ENCODE measurements around the gene GTPBP1. TPM values are rescaled to one million over a fixed set of nuclear protein-coding genes. Genes with fewer than 3 reads are reported as not detected.

Gene GTPBP1
- polyA plus RNA-seq, 1 of the 3 experiments (the other 2 are of a cell fraction) = 15.2 TPM

DNA sequence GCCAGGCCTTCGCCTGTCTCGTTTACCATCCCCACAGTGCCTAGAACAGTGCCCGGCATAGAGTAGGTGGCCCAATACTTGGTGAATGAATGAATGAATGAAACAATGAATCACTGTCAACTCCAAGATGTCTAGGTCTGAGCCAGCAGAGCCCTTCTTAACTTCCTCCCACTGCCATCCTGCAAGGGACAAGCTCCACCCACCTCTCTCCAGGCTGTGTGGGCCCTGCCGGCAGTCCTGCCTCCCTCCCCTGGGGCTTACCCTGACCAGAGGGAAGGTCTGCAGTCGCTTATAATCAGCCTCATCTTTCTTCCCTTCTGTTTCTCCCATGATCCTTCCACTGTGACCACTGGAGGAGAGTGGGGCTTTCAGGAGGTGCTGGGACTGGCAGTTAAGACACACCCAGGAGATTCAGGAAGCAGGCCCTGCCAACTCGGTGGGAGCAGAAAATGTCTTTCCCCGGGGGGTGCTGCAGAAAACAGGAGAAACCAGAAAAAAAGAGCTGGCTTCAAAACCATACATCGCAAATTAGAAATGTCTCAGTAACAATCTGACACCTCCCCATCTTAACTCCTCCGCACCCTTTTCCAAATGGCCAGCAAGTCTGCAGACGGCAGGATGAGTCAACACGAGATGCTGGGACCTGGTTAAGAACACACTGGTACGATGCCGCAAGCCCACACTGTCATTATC lies 76.8 kb downstream of the GTPBP1 start (continued):
- TF ChIP-seq, protein P1, sequence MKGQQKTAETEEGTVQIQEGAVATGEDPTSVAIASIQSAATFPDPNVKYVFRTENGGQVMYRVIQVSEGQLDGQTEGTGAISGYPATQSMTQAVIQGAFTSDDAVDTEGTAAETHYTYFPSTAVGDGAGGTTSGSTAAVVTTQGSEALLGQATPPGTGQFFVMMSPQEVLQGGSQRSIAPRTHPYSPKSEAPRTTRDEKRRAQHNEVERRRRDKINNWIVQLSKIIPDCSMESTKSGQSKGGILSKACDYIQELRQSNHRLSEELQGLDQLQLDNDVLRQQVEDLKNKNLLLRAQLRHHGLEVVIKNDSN (IDR thresholded peaks at IDR 0.05; ENCODE audit: borderline replicate concordance, low read depth) = no peak
- TF ChIP-seq JUND (IDR thresholded peaks at IDR 0.05) (no peak), GABPA (IDR thresholded peaks at IDR 0.05; ENCODE audit: low read depth) (no peak), EP300 (IDR thresholded peaks at IDR 0.05; ENCODE audit: borderline replicate concordance in 1 of 2, low read depth in 1 of 2, low read length in 1 of 2) (no peak), TEAD4 (IDR thresholded peaks at IDR 0.05; ENCODE audit: borderline replicate concordance, insufficient read depth) (no peak)

Small RNAs within 50 kb of the gene (small RNA-seq; reads per million reads assigned to genes)
- gene AL021707.8 = 0 to 0.98 (median 0) reads per million in 7 experiments

Other genes with a start within 250 kb of the GTPBP1 start
- gene KDELR3, start 237.8 kb upstream of the GTPBP1 start, polyA plus RNA-seq (2012; rRNA removed) = 16.5 and 17.1 TPM in 2 replicates
- gene DDX17, start 199.6 kb upstream of the GTPBP1 start, polyA plus RNA-seq (2012; rRNA removed) = 111 and 178 TPM in 2 replicates
- not detected in 2 replicates for gene DMC1, start 135.8 kb upstream of the GTPBP1 start, polyA plus RNA-seq (2012; rRNA removed)
- gene FAM227A, start 49.6 kb upstream of the GTPBP1 start, polyA plus RNA-seq (2012; rRNA removed) = 1.2 and 1.9 TPM in 2 replicates
- 21.8 and 23.4 TPM in 2 replicates for gene CBY1, start 49.3 kb upstream of the GTPBP1 start, polyA plus RNA-seq (2012; rRNA removed)
- 33.1 and 33.6 TPM in 2 replicates for gene TOMM22, start 24.0 kb upstream of the GTPBP1 start, polyA plus RNA-seq (2012; rRNA removed)
- 17.8 and 23.0 TPM in 2 replicates for gene JOSD1, start 5.0 kb upstream of the GTPBP1 start, polyA plus RNA-seq (2012; rRNA removed)
- 9.0 and 10.2 TPM in 2 replicates for gene SUN2, start 50.1 kb downstream of the GTPBP1 start, polyA plus RNA-seq (2012; rRNA removed)
- 15.1 and 17.6 TPM in 2 replicates for gene DNAL4, start 88.2 kb downstream of the GTPBP1 start, polyA plus RNA-seq (2012; rRNA removed)
- 1.1 and 1.2 TPM in 2 replicates for gene NPTXR, start 138.1 kb downstream of the GTPBP1 start, polyA plus RNA-seq (2012; rRNA removed)
- 3.4 and 5.4 TPM in 2 replicates for gene CBX6, start 166.3 kb downstream of the GTPBP1 start, polyA plus RNA-seq (2012; rRNA removed)